ENCODE measurements around the gene NT5C.
A peak's percentile ranks its signal among the peaks of the same experiment; 100 is the strongest.
"Not testable (repeated sequence)": the region's sequence is repeated elsewhere in the genome, so short reads cannot be mapped to it uniquely, and the experiment has no call there.

NT5C gene

GRCh38 chr17:75135452-75135851 is 3.9 kb upstream of the NT5C start:
- Histone ChIP-seq H3K27me3 (ENCODE audit: low read depth) (no peaks in the 10 kb centered on the region), H3K36me3 (replicated peaks) (peaks cover 54% of the 10 kb centered on the region), H3K4me1 (peaks cover 8% of the 10 kb centered on the region), H3K9me3 (no peaks in the 10 kb centered on the region), H3K4me3 (no peak overlapping the region)
- DNase-seq (ENCODE audit: low spot score in 2 of 2) = no peak
- in situ Hi-C loops (cut with MboI; ENCODE audit: low sequenced_read_pairs) = no loop called here

GRCh38 chr17:75133607-75134347 is 2.2 kb upstream of the NT5C start:
- H3K4me3 ChIP-seq; in situ Hi-C loops (cut with MboI; ENCODE audit: low sequenced_read_pairs); H3K27me3 ChIP-seq (ENCODE audit: low read depth); H3K9me3 ChIP-seq; DNase-seq (ENCODE audit: low spot score in 2 of 2): not testable (repeated sequence)
- Histone ChIP-seq H3K4me1 (peaks cover 14% of the 10 kb centered on the region), H3K36me3 (replicated peaks) (peaks cover 54% of the 10 kb centered on the region)

GRCh38 chr17:75133001-75133400 is 1.5 kb upstream of the NT5C start:
- H3K4me3 ChIP-seq = no peak overlapping the region
- H3K9me3 ChIP-seq = no peaks in the 10 kb centered on the region
- H3K27me3 ChIP-seq (ENCODE audit: low read depth) = no peaks in the 10 kb centered on the region
- peaks cover 14% of the 10 kb centered on the region for H3K4me1 ChIP-seq
- peaks cover 48% of the 10 kb centered on the region for H3K36me3 ChIP-seq (replicated peaks)
- in situ Hi-C loops (cut with MboI; ENCODE audit: low sequenced_read_pairs) = no loop called here
- DNase-seq (ENCODE audit: low spot score in 2 of 2) = no peak

- DNase-seq (ENCODE audit: low spot score in 2 of 2); H3K9me3 ChIP-seq; H3K27me3 ChIP-seq (ENCODE audit: low read depth); in situ Hi-C loops (cut with MboI; ENCODE audit: low sequenced_read_pairs): not testable (repeated sequence)
- Histone ChIP-seq H3K36me3 (replicated peaks) (peaks cover 45% of the 10 kb centered on the region), H3K4me1 (peaks cover 14% of the 10 kb centered on the region), H3K4me3 (peak overlapping the region; percentile 87)
These were observed 767 bp upstream of the NT5C start for GRCh38 chr17:75132018-75133000.

- in situ Hi-C loops (cut with MboI; ENCODE audit: low sequenced_read_pairs) = no loop called here
- Histone ChIP-seq H3K27me3 (ENCODE audit: low read depth) (no peaks in the 10 kb centered on the region), H3K9me3 (no peaks in the 10 kb centered on the region), H3K4me3 (peak overlapping the region; percentile 87), H3K36me3 (replicated peaks) (peaks cover 30% of the 10 kb centered on the region), H3K4me1 (peaks cover 14% of the 10 kb centered on the region)
- DNase-seq (ENCODE audit: low spot score in 2 of 2) = peak; percentile 80 to 82
These were observed 787 bp downstream of the NT5C start for GRCh38 chr17:75130632-75131277.

GRCh38 chr17:75130059-75130631 is 1.4 kb downstream of the NT5C start:
- H3K4me3 ChIP-seq = peak overlapping the region; percentile 87
- no peak for DNase-seq (ENCODE audit: low spot score in 2 of 2)
- H3K36me3 ChIP-seq (replicated peaks) = peaks cover 24% of the 10 kb centered on the region
- in situ Hi-C loops (cut with MboI; ENCODE audit: low sequenced_read_pairs) = no loop called here
- peaks cover 14% of the 10 kb centered on the region for H3K4me1 ChIP-seq
- H3K27me3 ChIP-seq (ENCODE audit: low read depth) = no peaks in the 10 kb centered on the region
- H3K9me3 ChIP-seq = no peaks in the 10 kb centered on the region

GRCh38 chr17:75129576-75129975 is 2.0 kb downstream of the NT5C start:
- DNase-seq (ENCODE audit: low spot score in 2 of 2) = no peak
- H3K9me3 ChIP-seq = no peaks in the 10 kb centered on the region
- H3K36me3 ChIP-seq (replicated peaks) = peaks cover 19% of the 10 kb centered on the region
- no peak overlapping the region; the same call in 1 of the 2 replicates for H3K4me3 ChIP-seq
- peaks cover 14% of the 10 kb centered on the region for H3K4me1 ChIP-seq
- in situ Hi-C loops (cut with MboI; ENCODE audit: low sequenced_read_pairs) = no loop called here
- no peaks in the 10 kb centered on the region for H3K27me3 ChIP-seq (ENCODE audit: low read depth)

GRCh38 chr17:75128694-75129505 is 2.6 kb downstream of the NT5C start:
- DNase-seq (ENCODE audit: low spot score in 2 of 2) = no peak
- H3K36me3 ChIP-seq (replicated peaks) = peaks cover 18% of the 10 kb centered on the region
- no peak overlapping the region for H3K4me3 ChIP-seq
- no peaks in the 10 kb centered on the region for H3K9me3 ChIP-seq
- H3K4me1 ChIP-seq = peaks cover 14% of the 10 kb centered on the region
- no peaks in the 10 kb centered on the region for H3K27me3 ChIP-seq (ENCODE audit: low read depth)
- in situ Hi-C loops (cut with MboI; ENCODE audit: low sequenced_read_pairs) = no loop called here

- DNase-seq (ENCODE audit: low spot score in 2 of 2); H3K4me3 ChIP-seq; H3K9me3 ChIP-seq; in situ Hi-C loops (cut with MboI; ENCODE audit: low sequenced_read_pairs); H3K27me3 ChIP-seq (ENCODE audit: low read depth): not testable (repeated sequence)
- Histone ChIP-seq H3K4me1 (peaks cover 14% of the 10 kb centered on the region), H3K36me3 (replicated peaks) (peaks cover 18% of the 10 kb centered on the region)
These were observed 3.6 kb downstream of the NT5C start for GRCh38 chr17:75127936-75128335.

- H3K27me3 ChIP-seq (ENCODE audit: low read depth) = no peaks in the 10 kb centered on the region
- peaks cover 11% of the 10 kb centered on the region for H3K4me1 ChIP-seq
- H3K36me3 ChIP-seq (replicated peaks) = peaks cover 18% of the 10 kb centered on the region
- in situ Hi-C loops (cut with MboI; ENCODE audit: low sequenced_read_pairs) = no loop called here
- DNase-seq (ENCODE audit: low spot score in 2 of 2) = no peak
- H3K4me3 ChIP-seq = no peak overlapping the region
- no peaks in the 10 kb centered on the region for H3K9me3 ChIP-seq
These were observed 4.6 kb downstream of the NT5C start for GRCh38 chr17:75126954-75127353.

- Histone ChIP-seq H3K4me1 (peaks cover 8% of the 10 kb centered on the region), H3K27me3 (ENCODE audit: low read depth) (no peaks in the 10 kb centered on the region), H3K4me3 (no peak overlapping the region), H3K36me3 (replicated peaks) (peaks cover 18% of the 10 kb centered on the region), H3K9me3 (no peaks in the 10 kb centered on the region)
- in situ Hi-C loops (cut with MboI; ENCODE audit: low sequenced_read_pairs) = no loop called here
- no peak for DNase-seq (ENCODE audit: low spot score in 2 of 2)
These were observed 5.6 kb downstream of the NT5C start for GRCh38 chr17:75125984-75126383.

- in situ Hi-C loops (cut with MboI; ENCODE audit: low sequenced_read_pairs) = loop anchor here (25.0 kb wide), 1 partner anchor 288 kb away; the partner anchor contains the start of gene GRB2
- H3K4me1 ChIP-seq = no peaks in the 10 kb centered on the region; the same call in 1 of the 2 replicates
- no peaks in the 10 kb centered on the region for H3K9me3 ChIP-seq
- no peak overlapping the region for H3K4me3 ChIP-seq
- no peak for DNase-seq (ENCODE audit: low spot score in 2 of 2)
- peaks cover 10% of the 10 kb centered on the region for H3K36me3 ChIP-seq (replicated peaks)
- H3K27me3 ChIP-seq (ENCODE audit: low read depth) = no peaks in the 10 kb centered on the region
These were observed 6.8 kb downstream of the NT5C start for GRCh38 chr17:75124819-75125162.

Data from HAP-1 (cell line).